Stimulated activated CD8-positive, alpha-beta memory T cell treated with anti-CD3 and anti-CD28 coated beads, Interleukin-7, amount 100 ng/mL, for 4 hours (primary cell): ENCODE results near the gene PRDX2.
"Not testable (repeated sequence)": the region's sequence is repeated elsewhere in the genome, so short reads cannot be mapped to it uniquely, and the experiment has no call there.

Experiments
- DNase-seq, 2 donors: peaks; one replicate each; pipeline ENCODE4 v3.0.0-alpha.2; 2020; ENCODE audit warnings: low read depth in 2 of 2

The PRDX2 gene

DNA sequence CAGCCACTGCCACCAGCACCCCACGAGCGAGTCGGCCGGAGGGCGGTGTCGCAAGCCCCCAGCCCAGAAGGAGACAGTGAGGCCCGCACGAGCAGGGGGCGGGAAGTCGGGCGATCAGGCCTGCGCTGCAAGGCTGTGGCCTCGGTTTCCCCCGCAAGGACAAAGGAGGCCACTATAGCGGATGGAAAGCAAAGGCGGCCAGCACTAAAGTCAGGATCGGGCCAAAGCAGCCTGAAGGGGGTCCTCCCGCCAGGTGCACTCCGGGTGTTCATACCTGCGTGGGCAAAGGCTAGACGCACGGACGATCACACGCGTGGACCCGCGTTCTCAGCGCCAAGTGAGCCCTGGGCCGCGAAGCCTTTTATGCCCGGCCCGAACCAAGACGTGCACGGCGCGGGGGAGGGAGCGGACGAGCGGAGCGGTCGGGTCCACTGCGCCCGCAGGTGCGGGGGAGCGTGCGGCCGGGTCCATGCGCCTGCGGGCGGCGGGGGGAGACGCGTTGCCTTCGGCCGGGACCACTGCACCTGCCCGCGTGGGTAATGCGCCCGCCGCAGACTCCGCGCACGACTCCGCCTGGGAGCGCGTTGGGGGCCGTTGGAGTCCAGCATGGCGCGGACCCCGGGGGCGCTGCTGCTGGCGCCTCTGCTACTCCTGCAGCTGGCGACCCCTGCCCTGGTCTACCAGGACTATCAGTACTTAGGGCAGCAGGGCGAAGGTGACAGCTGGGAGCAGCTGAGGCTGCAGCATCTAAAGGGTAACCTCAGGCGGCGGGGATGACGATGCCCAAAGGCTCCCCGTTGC is at the start of gene PRDX2, which contains the start of gene THSD8:
Gene PRDX2, minus strand, starts transcription at position 335 of the 801 bp plus-strand sequence. CDS start 539 bp downstream, outside the sequence.
Gene THSD8, plus strand, starts transcription at position 604 of the 801 bp plus-strand sequence. Its CDS starts 3 bp downstream, at position 607.
- DNase-seq, result no peak

DNA sequence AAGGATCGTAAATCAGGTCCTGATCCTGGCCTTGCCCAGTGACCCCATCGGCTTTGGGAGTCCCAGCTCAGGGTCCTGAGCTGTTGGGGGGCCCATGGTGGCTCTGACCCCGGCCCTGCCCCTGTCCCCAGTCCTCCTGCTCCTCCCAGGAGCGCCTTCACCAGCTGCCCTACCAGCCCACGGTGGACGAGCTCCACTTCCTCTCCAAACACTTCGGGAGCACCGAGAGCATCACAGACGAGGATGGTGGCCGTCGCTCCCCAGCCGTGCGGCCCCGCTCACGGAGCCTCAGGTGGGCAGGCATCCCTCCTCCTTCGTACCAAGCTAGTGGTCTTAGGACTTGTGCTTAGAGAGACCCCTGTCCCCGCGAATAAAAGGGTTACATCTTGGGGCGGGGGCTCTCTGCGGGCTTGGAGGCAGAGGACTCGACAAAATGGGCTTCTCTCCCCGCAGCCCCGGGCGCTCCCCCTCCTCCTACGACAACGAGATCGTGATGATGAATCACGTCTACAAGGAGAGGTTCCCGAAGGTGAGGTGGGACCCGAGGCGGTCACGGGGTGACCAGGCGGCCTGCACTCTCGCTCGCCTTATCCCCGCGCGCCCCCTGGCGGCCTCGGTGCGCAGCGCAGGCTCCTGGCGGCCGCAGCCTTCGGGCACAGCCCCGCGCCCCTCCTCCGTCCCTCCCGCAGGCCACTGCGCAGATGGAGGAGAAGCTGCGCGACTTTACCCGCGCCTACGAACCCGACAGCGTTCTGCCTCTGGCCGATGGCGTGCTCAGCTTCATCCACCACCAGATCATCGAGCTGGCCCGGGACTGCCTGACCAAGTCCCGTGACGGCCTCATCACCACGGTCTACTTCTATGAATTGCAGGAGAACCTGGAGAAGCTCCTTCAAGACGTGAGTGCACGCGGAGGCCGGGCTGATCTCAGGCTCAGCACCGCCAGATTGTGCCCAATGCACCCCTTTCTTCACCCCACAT is 45.8 kb upstream of the PRDX2 start:
- DNase-seq, result peak; percentile 67 to 74

- DNase-seq, result not testable (repeated sequence)
Measured at GRCh38 chr19:12846613-12847012, 45.0 kb upstream of the PRDX2 start.

GRCh38 chr19:12843999-12844732 is 42.6 kb upstream of the PRDX2 start:
- DNase-seq, result no peak

DNA sequence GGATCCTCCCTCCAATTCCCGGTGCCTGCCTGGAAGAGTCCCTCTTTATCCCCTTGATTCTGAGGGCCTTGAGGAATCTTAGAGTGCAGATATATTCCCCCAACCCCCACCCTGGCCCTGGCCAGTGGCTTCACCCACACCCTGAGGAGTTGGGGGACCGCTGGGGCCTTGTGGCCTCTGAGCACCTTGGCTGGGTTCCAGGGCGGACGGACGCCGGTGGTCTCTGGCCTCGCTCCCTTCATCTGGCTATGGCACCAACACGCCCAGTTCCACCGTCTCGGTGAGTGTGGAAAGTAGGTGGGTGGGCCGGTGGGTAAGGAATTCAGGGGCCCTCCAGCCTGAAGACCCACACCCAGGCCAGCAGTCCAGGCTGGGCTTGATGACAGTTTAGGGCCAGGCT is 41.7 kb upstream of the PRDX2 start:
- DNase-seq, result no peak

DNA sequence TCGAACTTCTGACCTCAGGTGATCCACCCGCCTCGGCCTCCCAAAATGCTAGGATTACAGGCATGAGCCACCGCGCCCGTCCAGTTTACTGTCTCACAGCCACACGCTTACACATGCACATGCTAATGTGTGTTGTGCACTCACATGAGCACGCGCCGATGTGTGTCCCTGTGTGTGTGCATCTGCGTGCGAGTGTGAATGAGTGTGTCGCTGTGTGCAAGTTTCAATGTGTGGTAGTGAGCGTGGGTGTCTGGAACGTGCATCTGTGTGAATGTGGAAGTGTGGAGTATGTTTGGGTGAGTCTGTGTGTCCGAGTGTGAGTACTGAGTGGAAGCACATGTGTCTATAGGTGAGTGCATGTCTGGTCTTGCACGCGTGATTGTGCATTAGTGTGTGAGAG is 40.9 kb upstream of the PRDX2 start:
- DNase-seq, result no peak

GRCh38 chr19:12841094-12841493 is 39.5 kb upstream of the PRDX2 start:
- no peak for DNase-seq

DNA sequence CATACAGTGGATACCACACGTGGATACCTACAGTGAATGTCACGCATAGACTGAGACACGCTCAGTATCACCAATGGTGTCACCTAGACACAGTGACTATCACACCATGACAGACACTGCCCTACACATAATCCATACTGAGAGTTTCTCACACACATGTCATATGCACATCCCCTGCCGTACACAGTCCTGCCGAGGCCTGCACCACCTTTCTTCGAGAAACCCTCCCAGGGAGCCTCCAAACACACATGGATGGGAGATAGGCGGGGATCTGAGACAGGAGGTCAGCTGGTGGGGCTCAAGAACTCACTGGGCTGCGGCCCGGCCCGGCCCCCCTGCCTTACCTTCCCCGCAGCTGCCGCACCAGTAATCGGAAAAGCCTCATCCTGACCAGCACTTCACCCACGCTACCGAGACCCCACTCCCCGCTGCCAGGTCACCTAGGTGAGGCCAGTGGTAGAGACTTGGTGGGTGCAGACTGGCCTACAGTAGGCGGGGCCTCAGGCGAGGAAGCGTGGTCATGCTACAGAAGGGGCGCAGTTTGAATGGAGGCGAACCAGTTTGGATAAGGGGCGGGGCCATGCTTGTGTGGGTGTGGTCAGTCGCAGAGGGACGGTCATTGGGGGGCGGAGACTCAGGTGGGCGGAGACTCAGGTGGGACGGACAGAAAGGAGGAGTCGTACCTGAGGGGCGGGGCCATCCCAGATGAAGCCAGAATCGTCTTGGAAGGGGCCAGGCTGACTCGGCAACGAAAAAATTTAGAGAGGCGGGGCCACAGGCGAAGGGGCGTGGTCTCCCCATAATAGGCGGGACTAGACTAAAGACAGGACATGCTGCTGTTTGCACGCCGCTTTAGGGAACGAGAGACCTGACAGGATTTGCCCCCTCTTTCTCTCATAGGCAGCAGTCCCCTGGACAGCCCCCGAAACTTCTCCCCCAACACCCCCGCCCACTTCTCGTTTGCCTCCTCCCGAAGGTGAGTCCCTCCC is 38.8 kb upstream of the PRDX2 start:
- no peak for DNase-seq

- DNase-seq, result no peak
Measured at GRCh38 chr19:12838886-12839756, 37.5 kb upstream of the PRDX2 start.

GRCh38 chr19:12838182-12838885 is 36.7 kb upstream of the PRDX2 start, which contains the start of gene MAST1:
TSS of gene MAST1 (plus strand) at chr19:12838515. CDS start at chr19:12838573, 58 bp downstream.
- DNase-seq, result peak in 1 of 2 donors; percentile 19

GRCh38 chr19:12837225-12837624 is 35.6 kb upstream of the PRDX2 start:
- no peak for DNase-seq

DNA sequence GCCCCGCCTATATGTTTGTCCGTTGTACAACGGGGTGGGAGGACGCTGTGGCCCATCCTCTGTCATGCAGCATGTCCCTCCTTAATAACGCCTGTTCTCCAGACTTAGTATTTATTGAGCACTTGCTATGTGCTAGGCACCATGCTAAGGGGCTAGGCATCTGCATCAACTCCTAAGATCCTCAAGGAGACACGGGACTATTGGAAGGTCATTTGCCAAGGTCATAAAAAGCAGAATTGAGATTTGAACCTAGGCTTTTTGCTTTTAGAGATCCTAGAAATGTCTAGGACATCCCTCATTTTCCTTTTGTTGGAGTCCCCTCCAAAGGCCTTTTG is 34.9 kb upstream of the PRDX2 start:
- DNase-seq, result no peak

- no peak for DNase-seq
Measured at GRCh38 chr19:12834976-12835757, 33.6 kb upstream of the PRDX2 start.

- DNase-seq, result no peak
Measured at GRCh38 chr19:12834566-12834943, 33.0 kb upstream of the PRDX2 start, which contains the start of gene RTBDN. TSS of gene RTBDN (minus strand) at chr19:12834579. CDS start at chr19:12829979, 4,600 bp downstream.

DNA sequence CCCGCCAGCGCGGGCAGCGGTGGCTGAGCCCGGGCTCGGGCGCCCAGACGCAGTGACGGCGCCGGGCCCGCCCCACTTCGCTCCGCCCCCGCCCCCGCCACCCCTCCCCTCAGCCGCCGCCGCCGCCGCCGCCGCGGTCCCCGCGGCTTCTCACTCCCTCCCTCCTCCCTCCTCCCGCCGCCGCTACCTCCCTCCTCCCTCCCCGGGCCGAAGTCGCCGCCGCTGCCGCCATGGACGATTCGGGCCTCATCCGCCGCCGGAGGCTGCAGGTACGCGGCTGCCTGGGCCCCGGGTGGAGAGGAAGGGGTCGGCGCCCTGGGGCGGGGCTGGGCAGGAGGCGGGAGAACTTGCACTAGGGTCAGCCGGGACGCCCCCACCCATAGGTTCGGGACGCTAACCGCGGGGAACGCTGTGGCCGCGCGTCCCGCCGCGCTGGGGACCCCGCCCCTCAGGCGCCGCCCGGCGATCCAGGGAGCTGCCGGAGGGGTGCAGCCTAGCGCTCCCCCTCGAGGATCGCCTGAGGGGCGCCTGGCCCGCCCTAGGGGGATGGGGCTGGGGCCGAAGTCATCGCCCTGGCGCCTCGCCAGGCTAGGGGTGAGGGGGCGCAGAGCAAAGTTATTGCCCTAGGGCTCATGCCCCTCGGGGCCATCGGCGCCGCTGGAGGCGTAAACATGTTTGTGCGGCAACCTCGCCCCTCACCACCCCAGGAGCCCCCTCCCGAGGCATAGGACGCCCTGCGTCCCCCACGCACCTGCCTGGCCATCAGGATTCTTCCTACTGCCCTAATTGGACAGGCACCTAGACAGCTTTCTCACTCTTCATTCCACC is 32.4 kb upstream of the PRDX2 start:
- peak in 1 of 2 donors; percentile 43 for DNase-seq

- DNase-seq, result no peak
Measured at GRCh38 chr19:12833418-12833737, 31.8 kb upstream of the PRDX2 start.

- no peak for DNase-seq
Measured at GRCh38 chr19:12828494-12828893, 26.9 kb upstream of the PRDX2 start.
